DOHH2 (cell line): ENCODE results near the gene FAM234A.

Experiments used
- H3F3A ChIP-seq: fragments of 200-600 bp; sonication (generic), shearing (Covaris generic); 2 replicates; pipeline ENCODE4 v1.6.0; 2016; ENCODE audit warnings: antibody characterized with exemption, mild to moderate bottlenecking; ENCODE audit not compliant: control insufficient read depth, insufficient read depth
- H3K27ac ChIP-seq: fragments of 200-600 bp; sonication (generic); 2 replicates; pipeline ENCODE4 v1.5.1; 2014; ENCODE audit warnings: low read depth, mild to moderate bottlenecking, low read length, moderate library complexity
- H3K27me3 ChIP-seq: fragments of 200-600 bp; sonication (generic); 2 replicates; pipeline ENCODE4 v1.6.1; 2014; ENCODE audit warnings: mild to moderate bottlenecking, low read length, mixed read lengths; ENCODE audit not compliant: control insufficient read depth
- H3K36me3 ChIP-seq: fragments of 200-600 bp; sonication (generic); 2 replicates; pipeline ENCODE4 v1.6.1; 2014; ENCODE audit warnings: mild to moderate bottlenecking, low read length, moderate library complexity, mixed read lengths; ENCODE audit not compliant: control insufficient read depth
- H3K4me1 ChIP-seq: fragments of 200-600 bp; sonication (generic); 2 replicates; pipeline ENCODE4 v1.6.1; 2014; ENCODE audit warnings: mild to moderate bottlenecking, low read length, mixed read lengths; ENCODE audit not compliant: control insufficient read depth
- H3K4me2 ChIP-seq: fragments of 200-600 bp; sonication (generic); 2 replicates; pipeline ENCODE4 v1.6.0; 2014; ENCODE audit warnings: mild to moderate bottlenecking, low read length, moderate library complexity
- H3K4me3 ChIP-seq: fragments of 200-600 bp; sonication (generic); 2 replicates; pipeline ENCODE4 v1.5.1; 2014; ENCODE audit warnings: mild to moderate bottlenecking, low read length, mixed read lengths
- H3K79me2 ChIP-seq: fragments of 200-600 bp; sonication (generic); 2 replicates; pipeline ENCODE4 v1.6.1; 2014; ENCODE audit warnings: mild to moderate bottlenecking, low read length, mixed read lengths; ENCODE audit not compliant: control insufficient read depth
- H3K9me2 ChIP-seq: fragments of 200-600 bp; sonication (generic); replicated peaks from 2 replicates; pipeline ENCODE4 v1.6.1; 2014; ENCODE audit warnings: mild to moderate bottlenecking, low read length, mixed read lengths; ENCODE audit not compliant: control insufficient read depth
- H3K9me3 ChIP-seq: fragments of 200-600 bp; sonication (generic); 2 replicates; pipeline ENCODE4 v1.6.1; 2014; ENCODE audit warnings: antibody characterized with exemption, low read length, mixed read lengths; ENCODE audit not compliant: control insufficient read depth, insufficient read depth
- H4K20me1 ChIP-seq: fragments of 200-600 bp; sonication (generic); 2 replicates; pipeline ENCODE4 v1.6.0; 2014; ENCODE audit warnings: low read depth, mild to moderate bottlenecking, antibody characterized with exemption, low read length, moderate library complexity; ENCODE audit not compliant: control insufficient read depth, insufficient read depth
- CTCF ChIP-seq: fragments of 200-600 bp; sonication (generic); IDR thresholded peaks from one replicate; pipeline ENCODE4 v1.5.1; 2014; ENCODE audit warnings: antibody characterized with exemption, mild to moderate bottlenecking, low read depth, low read length; ENCODE audit not compliant: poor library complexity, severe bottlenecking
- EZH2phosphoT487 ChIP-seq: fragments of 200-600 bp; sonication (generic); IDR thresholded peaks from 2 replicates; pipeline ENCODE4 v1.6.1; 2017; ENCODE audit warnings: borderline replicate concordance, mild to moderate bottlenecking, antibody characterized with exemption, low read length, moderate library complexity, mixed read lengths

Gene FAM234A

GRCh38 chr16:234468-235305, at the start of gene FAM234A:
Gene FAM234A (plus strand): TSS chr16:234821. CDS start chr16:254414, 19,593 bp downstream.
- H3K4me1 ChIP-seq, result peaks cover 18% of the 10 kb centered on the region
- peak within 1 kb of the TSS; percentile 80 for H3K27ac ChIP-seq
- peak within 1 kb of the TSS; percentile 87 for H3K4me3 ChIP-seq
- peak within 1 kb of the TSS; percentile 98 for H3K4me2 ChIP-seq
- peaks cover 11% of the 10 kb centered on the region for H3F3A ChIP-seq
- H3K27me3 ChIP-seq, result no peaks in the 10 kb centered on the region
- no peaks in the 10 kb centered on the region for H4K20me1 ChIP-seq
- no peaks in the 10 kb centered on the region for H3K9me3 ChIP-seq
- H3K36me3 ChIP-seq, result no peaks in the 10 kb centered on the region
- TF ChIP-seq CTCF (peak; percentile 67), EZH2phosphoT487 (no peak)
- H3K79me2 ChIP-seq, result peaks cover 18% of the 10 kb centered on the region
- no peaks in the 10 kb centered on the region for H3K9me2 ChIP-seq

GRCh38 chr16:185213-185612, 49.4 kb upstream of the FAM234A start:
- TF ChIP-seq CTCF, result no peak

GRCh38 chr16:185691-186090, 48.9 kb upstream of the FAM234A start:
- no peaks in the 10 kb centered on the region for H3K9me3 ChIP-seq
- no peaks in the 10 kb centered on the region for H4K20me1 ChIP-seq
- no peak overlapping the region for H3K27ac ChIP-seq
- H3K79me2 ChIP-seq, result no peaks in the 10 kb centered on the region
- H3K4me3 ChIP-seq, result no peak overlapping the region
- peaks cover 11% of the 10 kb centered on the region for H3F3A ChIP-seq
- TF ChIP-seq CTCF, result no peak
- no peak for TF ChIP-seq EZH2phosphoT487
- no peak overlapping the region for H3K4me2 ChIP-seq
- no peaks in the 10 kb centered on the region for H3K27me3 ChIP-seq
- H3K4me1 ChIP-seq, result peaks cover 10% of the 10 kb centered on the region
- H3K9me2 ChIP-seq, result no peaks in the 10 kb centered on the region
- peaks cover 31% of the 10 kb centered on the region for H3K36me3 ChIP-seq

More at GRCh38 chr16:185213-185612, 49.4 kb upstream of the FAM234A start:
- Histone ChIP-seq H3K4me1 (peaks cover 10% of the 10 kb centered on the region), H3K27ac (no peak overlapping the region), H3K27me3 (no peaks in the 10 kb centered on the region), H3K36me3 (peaks cover 27% of the 10 kb centered on the region), H3K9me3 (no peaks in the 10 kb centered on the region), H3K4me3 (no peak overlapping the region), H4K20me1 (no peaks in the 10 kb centered on the region), H3K79me2 (no peaks in the 10 kb centered on the region), H3K9me2 (no peaks in the 10 kb centered on the region), H3K4me2 (no peak overlapping the region), H3F3A (peaks cover 11% of the 10 kb centered on the region)
